ENCODE results near the gene TNFSF8.

DNA sequence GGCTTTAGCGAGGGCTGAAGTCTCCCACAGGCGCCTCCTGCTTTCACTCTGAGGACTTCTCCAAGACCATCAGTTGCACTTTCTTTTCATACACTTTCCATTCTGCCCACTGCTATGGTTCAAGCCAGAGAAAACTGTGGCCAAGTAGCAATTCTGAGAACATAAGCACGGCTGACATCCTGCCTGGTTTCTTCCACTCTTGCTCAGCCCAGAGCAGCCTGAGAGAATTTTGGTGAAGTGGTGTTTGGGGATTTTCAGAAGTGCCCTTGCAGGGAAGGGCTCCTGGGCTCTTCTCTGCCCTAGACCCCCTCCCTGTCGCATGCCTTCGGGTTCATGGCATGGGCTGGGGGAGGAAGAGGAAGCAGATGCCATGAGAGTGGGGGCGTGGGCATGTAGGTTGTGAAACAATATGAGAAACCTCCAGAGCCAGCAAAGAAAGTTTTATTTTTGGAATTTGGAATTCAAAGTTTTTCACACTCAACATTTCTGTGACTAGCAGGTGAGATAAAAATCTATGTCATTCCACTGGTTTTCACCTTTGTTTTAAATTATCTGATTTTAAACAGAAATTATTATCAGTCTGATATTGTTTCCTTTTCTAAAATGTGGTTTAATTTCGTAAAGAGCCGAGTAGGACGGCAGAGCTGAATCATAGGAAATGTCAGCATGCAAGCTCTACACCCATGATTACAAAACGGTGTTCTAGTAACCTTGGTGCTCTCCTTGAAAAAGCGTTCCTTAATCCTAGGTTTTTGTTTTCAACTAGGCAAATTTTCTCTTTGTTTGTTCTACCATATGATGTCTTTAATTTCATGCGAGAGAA is 27.8 kb upstream of the TNFSF8 start:
- TF ChIP-seq CTCF (IDR thresholded peaks at IDR 0.05) (no peak), POLR2A (IDR thresholded peaks at IDR 0.05) (no peak)

Data from upper lobe of left lung (tissue), 4 donors.